IMR-90 (cell line): Measurements from ENCODE around the gene BCS1L. TPM values are rescaled to one million over a fixed set of nuclear protein-coding genes. Genes with fewer than 3 reads are reported as not detected.

Source experiments
- ATAC-seq: fragments of 200-7000 bp; cut with Tn5 transposase; 2 replicates; pipeline ENCODE4 v1.9.1; 2020; ENCODE audit warnings: low read depth, mild to moderate bottlenecking, moderate library complexity
- BruUV-seq: library from RNA; stranded (reverse); fragments of 400-500 nt; replicated peaks from 2 replicates; lab custom pipeline; 2021; lab: Mats Ljungman, UMichigan
- CTCF ChIA-PET: fragments of 300-600 bp; formaldehyde crosslinking; extraction: SDS; loops from one replicate; lab custom pipeline; 2021; ENCODE audit warnings: antibody characterized with exemption; lab: Yijun Ruan, JAX
- POLR2A ChIA-PET: fragments of 300-600 bp; sonication (Branson Sonifier 250); formaldehyde crosslinking; loops from one replicate; lab custom pipeline; 2022; ENCODE audit warnings: antibody characterized with exemption; ENCODE audit not compliant: unreplicated experiment; lab: Charles Lee
- DNase-seq: peaks from one replicate; pipeline ENCODE4 v3.0.0; 2013
- H2AFZ ChIP-seq: replicated peaks from 2 replicates; pipeline ENCODE3; 2013; ENCODE audit warnings: low read length, mild to moderate bottlenecking; ENCODE audit not compliant: poor library complexity
- H2AK5ac ChIP-seq: 2 replicates; pipeline ENCODE4 v1.6.1; 2013; ENCODE audit warnings: low read depth, low read length, inconsistent platforms
- H2AK9ac ChIP-seq: replicated peaks from 2 replicates; pipeline ENCODE3; 2013; ENCODE audit warnings: mild to moderate bottlenecking, low read depth, low read length, moderate library complexity; ENCODE audit not compliant: poor library complexity
- H2BK120ac ChIP-seq: 2 replicates; pipeline ENCODE4 v1.6.1; 2013; ENCODE audit warnings: low read depth, low read length, inconsistent platforms
- H2BK15ac ChIP-seq: 3 replicates; pipeline ENCODE4 v1.6.1; 2013; ENCODE audit warnings: low read depth, low read length, inconsistent platforms
- H2BK20ac ChIP-seq: 2 replicates; pipeline ENCODE4 v1.6.1; 2013; ENCODE audit warnings: low read depth, mild to moderate bottlenecking, inconsistent platforms, low read length, moderate library complexity
- H2BK5ac ChIP-seq: 2 replicates; pipeline ENCODE4 v1.6.1; 2013; ENCODE audit warnings: mild to moderate bottlenecking, low read depth, low read length, inconsistent platforms; ENCODE audit not compliant: poor library complexity, severe bottlenecking
- H3K14ac ChIP-seq: replicated peaks from 2 replicates; pipeline ENCODE4 v1.6.1; 2013; ENCODE audit warnings: low read depth, low read length, inconsistent platforms
- H3K18ac ChIP-seq: 2 replicates; pipeline ENCODE4 v1.6.1; 2013; ENCODE audit warnings: low read depth, low read length, control low read depth
- H3K23ac ChIP-seq: 2 replicates; pipeline ENCODE4 v1.6.1; 2013; ENCODE audit warnings: low read depth, low read length, inconsistent platforms
- H3K27ac ChIP-seq: 2 replicates; pipeline ENCODE4 v1.5.1; 2013; ENCODE audit warnings: mild to moderate bottlenecking, control low read depth, low read length; ENCODE audit not compliant: insufficient read depth
- H3K27me3 ChIP-seq: 2 replicates; pipeline ENCODE4 v1.6.1; 2013; ENCODE audit warnings: low read length; ENCODE audit not compliant: control insufficient read depth, insufficient read depth
- H3K36me3 ChIP-seq: 2 replicates; pipeline ENCODE4 v1.6.1; 2013; ENCODE audit warnings: low read length, mixed read lengths; ENCODE audit not compliant: control insufficient read depth, insufficient read depth
- H3K4ac ChIP-seq: 2 replicates; pipeline ENCODE4 v1.6.1; 2013; ENCODE audit warnings: low read depth, low read length, inconsistent platforms
- H3K4me1 ChIP-seq: 2 replicates; pipeline ENCODE4 v1.6.1; 2013; ENCODE audit warnings: low read length, mixed read lengths; ENCODE audit not compliant: control insufficient read depth, insufficient read depth
- H3K4me2 ChIP-seq: 2 replicates; pipeline ENCODE4 v1.6.1; 2013; ENCODE audit warnings: low read depth, mild to moderate bottlenecking, control low read depth, low read length, moderate library complexity
- H3K4me3 ChIP-seq: 2 replicates; pipeline ENCODE4 v1.5.1; 2013; ENCODE audit warnings: low read depth, mild to moderate bottlenecking, control low read depth, low read length, moderate library complexity; ENCODE audit not compliant: insufficient read depth
- H3K56ac ChIP-seq: 2 replicates; pipeline ENCODE4 v1.6.1; 2013; ENCODE audit warnings: low read length, inconsistent platforms; ENCODE audit not compliant: insufficient read depth; ENCODE audit errors: extremely low read depth
- H3K79me1 ChIP-seq, 2 experiments: 2 replicates each; pipeline ENCODE4 v1.6.1; 2013; ENCODE audit warnings: low read length in 2 of 2, inconsistent platforms in 1 of 2, low read depth in 1 of 2
- H3K9ac ChIP-seq: 2 replicates; pipeline ENCODE4 v1.6.1; 2013; ENCODE audit warnings: low read depth, low read length, control low read depth
- H3K9me1 ChIP-seq: 2 replicates; pipeline ENCODE4 v1.6.1; 2013; ENCODE audit warnings: low read length, inconsistent platforms; ENCODE audit not compliant: insufficient read depth
- H3K9me3 ChIP-seq: 2 replicates; pipeline ENCODE4 v1.6.1; 2013; ENCODE audit warnings: low read length; ENCODE audit not compliant: control insufficient read depth, insufficient read depth
- H4K20me1 ChIP-seq: 2 replicates; pipeline ENCODE4 v1.6.1; 2013; ENCODE audit warnings: low read length, inconsistent platforms; ENCODE audit not compliant: insufficient read depth
- H4K5ac ChIP-seq: 2 replicates; pipeline ENCODE4 v1.6.1; 2013; ENCODE audit warnings: mild to moderate bottlenecking, low read depth, low read length, control low read depth
- H4K8ac ChIP-seq, 2 experiments: 2 replicates each; pipeline ENCODE4 v1.6.1; 2013; ENCODE audit warnings: low read depth in 2 of 2, low read length in 2 of 2, control low read depth in 1 of 2, inconsistent platforms in 1 of 2
- H4K91ac ChIP-seq: 2 replicates; pipeline ENCODE4 v1.6.1; 2013; ENCODE audit warnings: low read depth, low read length, inconsistent platforms; ENCODE audit not compliant: insufficient read depth
- BHLHE40 ChIP-seq: fragments of 150-350 bp; IDR thresholded peaks from 2 replicates; pipeline ENCODE4 v1.6.1; 2016; ENCODE audit warnings: mild to moderate bottlenecking, low read depth, low read length
- CEBPB ChIP-seq: IDR thresholded peaks from 2 replicates; pipeline ENCODE4 v1.6.1; 2012; ENCODE audit warnings: low read depth, low read length, improper control_type of control experiment
- CHD1 ChIP-seq: IDR thresholded peaks from 2 replicates; pipeline ENCODE4 v1.6.1; 2012; ENCODE audit warnings: low read depth, low read length, improper control_type of control experiment
- CTCF ChIP-seq: conservative IDR thresholded peaks from 2 replicates; pipeline ENCODE4 v1.5.1; 2012; ENCODE audit warnings: mild to moderate bottlenecking, low read depth, low read length, improper control_type of control experiment
- ELK1 ChIP-seq: fragments of 150-350 bp; IDR thresholded peaks from 2 replicates; pipeline ENCODE4 v1.6.1; 2016; ENCODE audit warnings: low read depth, mild to moderate bottlenecking, low read length, moderate library complexity, borderline replicate concordance
- FOS ChIP-seq: fragments of 150-350 bp; IDR thresholded peaks from 2 replicates; pipeline ENCODE4 v1.6.1; 2016; ENCODE audit warnings: low read depth, low read length
- MAFK ChIP-seq: IDR thresholded peaks from 2 replicates; pipeline ENCODE4 v1.6.1; 2012; ENCODE audit warnings: low read depth, low read length, improper control_type of control experiment
- MAZ ChIP-seq: IDR thresholded peaks from 2 replicates; pipeline ENCODE4 v1.6.1; 2012; ENCODE audit warnings: low read depth, mild to moderate bottlenecking, low read length, improper control_type of control experiment, moderate library complexity, borderline replicate concordance
- MXI1 ChIP-seq: IDR thresholded peaks from 2 replicates; pipeline ENCODE4 v1.6.1; 2012; ENCODE audit warnings: low read depth, mild to moderate bottlenecking, low read length, moderate library complexity, borderline replicate concordance
- NFE2L2 ChIP-seq: fragments of 150-350 bp; IDR thresholded peaks from 2 replicates; pipeline ENCODE4 v1.6.1; 2016; ENCODE audit warnings: low read depth, mild to moderate bottlenecking, low read length
- POLR2A ChIP-seq: IDR thresholded peaks from 2 replicates; pipeline ENCODE4 v1.6.1; 2012; ENCODE audit warnings: mild to moderate bottlenecking, low read depth, low read length
- RAD21 ChIP-seq: IDR thresholded peaks from 2 replicates; pipeline ENCODE4 v1.6.1; 2012; ENCODE audit warnings: low read length, improper control_type of control experiment
- RCOR1 ChIP-seq: IDR thresholded peaks from 2 replicates; pipeline ENCODE4 v1.6.1; 2012; ENCODE audit warnings: mild to moderate bottlenecking, low read length, improper control_type of control experiment; ENCODE audit not compliant: insufficient replicate concordance
- RFX5 ChIP-seq: IDR thresholded peaks from 2 replicates; pipeline ENCODE4 v1.8.0; 2012; ENCODE audit warnings: low read depth, mild to moderate bottlenecking, low read length, moderate library complexity
- SMC3 ChIP-seq: fragments of 150-350 bp; IDR thresholded peaks from 2 replicates; pipeline ENCODE4 v1.6.1; 2016; ENCODE audit warnings: low read depth, mild to moderate bottlenecking, antibody characterized with exemption, low read length, moderate library complexity
- USF2 ChIP-seq: fragments of 150-350 bp; IDR thresholded peaks from 2 replicates; pipeline ENCODE4 v1.6.1; 2017; ENCODE audit warnings: mild to moderate bottlenecking, antibody characterized with exemption, low read length, low read depth
- WGBS, 2 experiments: methylation state at CpG; one replicate each; pipeline versions ENCODE4 v1.1.5 to v1.1.7; 2013; ENCODE audit warnings: missing lambda C conversion rate in 2 of 2; ENCODE audit not compliant: insufficient read length in 1 of 2; ENCODE audit errors: extremely low coverage in 2 of 2; 5-methylcytosine and 5-hydroxymethylcytosine counted together
- dilution Hi-C: fragments of 300-500 bp; cut with HindIII; formaldehyde crosslinking; loops from one replicate; pipeline ENCODE4 v1.14.3; 2018; ENCODE audit warnings: low sequenced_read_pairs; ENCODE audit not compliant: unreplicated experiment
- in situ Hi-C: fragments of 300-500 bp; cut with MboI; formaldehyde crosslinking; loops from 3 replicates; pipeline ENCODE4 v1.14.3; 2019; ENCODE audit warnings: low sequenced_read_pairs, inconsistent platforms, mixed read lengths
- intact Hi-C: fragments of 100-400 bp; cut with micrococcal nuclease; formaldehyde crosslinking; loops from 2 replicates; pipeline ENCODE4 v1.10.0; 2022
- polyA plus RNA-seq, 3 experiments: library from polyadenylated mRNA; depleted of rRNA; stranded (reverse); fragments of >200 nt; gene quantifications; 2 replicates each; pipeline ENCODE4 v1.2.3, GENCODE V29; 2012; ENCODE audit warnings: low replicate concordance in 1 of 3
- total RNA-seq: library from RNA; depleted of rRNA; stranded (reverse); fragments of >200 nt; gene quantifications from 2 replicates; pipeline ENCODE4 v1.2.3, GENCODE V29; 2012

The BCS1L gene
- total and polyA plus RNA-seq, 2 of the 4 experiments (the other 2 are of a cell fraction) = 39.1 to 56.7 TPM

GRCh38 chr2:218642786-218643185, 16.7 kb upstream of the BCS1L start:
- H3K36me3 ChIP-seq = peaks cover 70% of the 10 kb centered on the region

More at GRCh38 chr2:218642786-218643185, 16.7 kb upstream of the BCS1L start:
- no peaks in the 10 kb centered on the region for H3K27me3 ChIP-seq
- no peak overlapping the region for H2AK5ac ChIP-seq
- H3K9me1 ChIP-seq = no peaks in the 10 kb centered on the region
- no peak overlapping the region for H3K23ac ChIP-seq
- H4K5ac ChIP-seq = no peak overlapping the region
- H3K79me1 ChIP-seq = peaks cover 8 to 10% of the 10 kb centered on the region in 2 experiments; a peak in 3 of 4 replicates
- H2BK20ac ChIP-seq = no peak overlapping the region
- no peak overlapping the region for H3K56ac ChIP-seq
- H3K9ac ChIP-seq = no peak overlapping the region
- H3K4me1 ChIP-seq = no peaks in the 10 kb centered on the region
- H3K4ac ChIP-seq = no peak overlapping the region
- no peak overlapping the region for H2BK120ac ChIP-seq
- H3K18ac ChIP-seq = no peak overlapping the region
- no peak overlapping the region for H2AK9ac ChIP-seq
- ATAC-seq = no peak
- no peak overlapping the region for H2BK15ac ChIP-seq
- H2AFZ ChIP-seq = no peak overlapping the region
- H3K4me3 ChIP-seq = no peak overlapping the region
- H4K20me1 ChIP-seq = no peaks in the 10 kb centered on the region; the same call in 1 of the 2 replicates
- no peak overlapping the region for H4K8ac ChIP-seq
- H3K4me2 ChIP-seq = no peak overlapping the region
- BruUV-seq = no TSS peak
- no peak overlapping the region for H4K91ac ChIP-seq
- WGBS, 2 experiments = 95% methylated on average over 13 of the region's 17 CpGs; no CpG with 5 or more reads in 1 of the 2 experiments
- ChIA-PET POLR2A (no interaction called here), CTCF (no interaction called here)
- DNase-seq = no peak
- H3K27ac ChIP-seq = no peak overlapping the region
- dilution Hi-C loops = no loop called here
- intact Hi-C loops = loop anchor here (10.0 kb wide), 1 partner anchor 168 kb away; no protein-coding TSS in a partner anchor
- in situ Hi-C loops = no loop called here
- no peak for TF ChIP-seq SMC3
- no peak for TF ChIP-seq CHD1
- TF ChIP-seq BHLHE40 = no peak
- TF ChIP-seq MAFK = no peak
- TF ChIP-seq USF2 = no peak
- no peak for TF ChIP-seq MXI1
- TF ChIP-seq CEBPB = no peak
- no peak for TF ChIP-seq NFE2L2
- TF ChIP-seq CTCF = no peak
- TF ChIP-seq FOS = no peak
- TF ChIP-seq ELK1 = no peak
- TF ChIP-seq RAD21 = no peak
- TF ChIP-seq RFX5 = no peak
- TF ChIP-seq RCOR1 = no peak
- no peak for TF ChIP-seq MAZ
- no peak for TF ChIP-seq POLR2A
- no peak overlapping the region for H2BK5ac ChIP-seq
- no peaks in the 10 kb centered on the region for H3K9me3 ChIP-seq
- H3K14ac ChIP-seq = no peak overlapping the region
